CD4-positive, alpha-beta T cell treated with Interleukin-6 at 100 ng/mL for 8 hours (primary cell): ENCODE measurements around the gene UNKL.
"Not testable (repeated sequence)": the region's sequence is repeated elsewhere in the genome, so short reads cannot be mapped to it uniquely, and the experiment has no call there.

Experiments used
- DNase-seq: peaks from one replicate; pipeline ENCODE4 v3.0.0-alpha.2; 2020; ENCODE audit warnings: mixed read lengths, low spot score

The UNKL gene

DNA sequence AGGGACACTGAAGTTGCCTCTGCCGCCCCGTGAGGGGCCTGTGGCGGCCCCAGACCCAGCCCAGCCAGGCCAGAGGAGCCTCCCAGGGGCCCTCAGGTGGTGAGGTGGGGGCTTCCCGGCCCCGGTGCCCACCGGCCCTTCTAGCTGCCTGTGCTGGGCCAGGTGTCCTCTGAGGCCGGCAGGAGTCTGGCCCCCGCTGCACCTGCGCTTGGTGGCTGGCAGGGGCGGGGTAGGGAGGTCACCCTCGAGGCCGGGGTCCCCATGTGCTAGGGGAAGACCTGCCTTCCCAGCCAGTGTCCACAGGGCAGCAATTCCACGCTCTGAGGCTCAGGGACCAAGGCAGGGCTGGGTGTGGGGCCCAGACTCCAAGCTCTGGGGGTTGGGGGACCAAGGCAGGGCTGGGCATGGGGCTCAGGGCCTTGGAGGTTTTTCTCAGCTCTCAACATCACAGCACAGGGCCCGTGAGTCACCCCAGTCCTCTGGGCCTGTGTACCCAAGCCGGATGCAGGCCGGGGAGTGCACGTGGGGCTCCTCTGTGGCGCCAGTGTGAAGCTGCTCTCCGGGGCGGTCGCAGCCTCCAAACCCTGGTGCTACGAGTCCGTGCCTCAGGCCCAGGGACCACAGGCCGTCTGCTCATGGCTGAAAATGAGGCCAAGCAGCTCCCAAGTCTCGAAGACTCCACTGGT is 31.2 kb upstream of the UNKL start:
- DNase-seq = no peak

DNA sequence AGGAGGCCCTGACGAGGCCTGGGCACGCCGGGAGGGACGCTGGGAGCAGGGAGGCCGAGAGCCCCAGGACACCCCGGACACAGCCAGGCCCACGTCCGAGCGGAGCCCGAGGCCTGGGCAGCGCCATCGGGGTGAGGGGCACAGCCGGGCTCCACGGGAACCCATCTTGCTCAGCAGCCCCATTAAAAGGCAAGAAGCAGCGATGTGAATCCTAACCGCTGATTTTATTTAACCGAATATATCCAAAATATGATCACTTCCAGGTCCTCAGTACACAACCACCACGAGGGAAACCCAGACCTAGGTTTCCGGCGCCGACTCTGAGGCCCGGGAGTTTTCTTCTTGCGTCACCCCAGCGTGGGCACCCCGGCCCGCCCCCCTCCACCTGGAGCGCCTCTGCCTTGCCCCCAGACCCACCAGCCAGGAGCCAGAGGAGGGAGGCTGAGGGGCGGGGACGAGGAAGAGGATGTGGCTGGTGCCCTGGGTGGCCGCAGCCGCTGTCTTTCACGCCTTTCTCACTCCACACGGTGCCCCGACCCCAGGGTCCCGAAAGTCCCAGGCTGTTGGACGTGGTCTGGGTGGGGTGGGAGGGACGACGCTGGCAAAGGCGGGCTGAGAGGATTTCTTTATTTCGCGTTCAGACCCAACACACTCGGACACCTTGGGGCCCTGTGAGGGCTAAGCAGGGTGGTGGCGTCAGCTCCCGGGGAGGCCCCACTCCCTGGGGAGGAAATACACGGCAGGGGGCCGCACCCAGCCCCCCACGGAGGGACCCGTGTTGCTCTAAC is 30.4 kb upstream of the UNKL start:
- DNase-seq = no peak

DNA sequence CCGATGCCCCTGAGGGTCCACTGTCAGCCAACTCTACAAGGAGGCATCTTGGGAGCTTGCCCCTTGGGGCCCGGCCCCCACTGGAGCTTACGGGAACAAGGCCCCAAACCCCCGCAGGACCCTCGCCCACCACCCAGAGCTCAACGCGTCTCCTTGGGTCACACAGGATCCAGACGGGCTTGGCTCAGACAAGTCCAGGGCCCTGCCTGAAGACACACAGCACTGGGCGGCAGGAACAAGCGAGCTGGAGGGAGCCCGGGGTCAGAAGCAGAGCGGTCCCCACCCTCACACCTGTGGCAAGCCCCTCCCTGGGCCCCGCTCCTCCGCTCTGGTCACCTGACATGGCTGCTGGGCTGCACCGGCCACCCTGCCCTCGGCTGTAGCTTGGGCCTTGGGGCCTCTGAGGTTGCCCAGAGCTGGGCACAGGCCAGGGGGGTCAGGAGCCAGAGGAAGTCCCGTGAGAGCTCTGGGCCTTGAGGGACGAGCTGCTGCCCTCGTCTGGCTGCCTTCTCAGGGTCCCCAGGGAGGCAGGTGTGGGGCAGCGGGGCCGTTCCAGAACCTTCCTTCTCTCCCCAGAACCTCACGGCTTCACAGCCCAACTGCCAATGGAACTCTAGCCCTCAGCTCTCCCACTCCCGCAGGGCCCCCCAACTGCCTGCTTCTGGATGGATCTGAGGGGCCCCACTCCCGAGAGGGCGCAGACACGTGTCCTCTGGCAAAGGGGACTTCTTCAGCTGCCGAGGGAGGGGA is 29.7 kb upstream of the UNKL start, which contains the start of gene CCDC154:
TSS of gene CCDC154 (minus strand) at position 577 of the 750 bp plus-strand sequence. CDS start at position 343, 234 bp downstream.
- DNase-seq = no peak

DNA sequence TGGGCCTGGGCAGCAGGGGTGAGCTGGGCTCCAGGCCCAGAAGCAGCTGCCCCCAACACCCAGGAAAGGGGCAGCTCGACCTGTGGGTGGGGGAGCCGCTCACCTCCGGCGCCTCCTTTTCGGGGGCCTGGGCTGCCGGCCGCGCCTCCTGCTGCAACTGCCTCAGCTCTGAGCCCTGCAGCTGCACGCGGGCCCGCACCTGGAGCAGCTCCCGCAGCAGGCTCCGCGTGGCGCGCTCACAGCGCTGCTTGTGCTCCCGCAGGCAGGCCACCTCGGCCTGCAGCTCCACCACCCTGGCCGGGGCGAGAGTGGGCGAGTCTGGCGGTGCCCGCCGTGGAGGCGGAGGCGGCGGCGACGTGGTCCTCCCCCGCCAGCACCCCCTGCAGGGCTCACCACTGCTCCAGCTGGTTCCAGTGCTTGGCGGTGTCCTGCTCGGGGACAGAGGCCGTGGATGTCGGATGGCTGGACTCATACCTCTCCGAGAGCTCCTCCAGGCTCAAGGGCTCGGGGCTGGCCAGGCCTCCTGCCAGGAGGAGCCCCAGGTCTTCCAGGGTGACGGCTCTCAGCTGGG is 29.0 kb upstream of the UNKL start:
- DNase-seq = no peak

DNA sequence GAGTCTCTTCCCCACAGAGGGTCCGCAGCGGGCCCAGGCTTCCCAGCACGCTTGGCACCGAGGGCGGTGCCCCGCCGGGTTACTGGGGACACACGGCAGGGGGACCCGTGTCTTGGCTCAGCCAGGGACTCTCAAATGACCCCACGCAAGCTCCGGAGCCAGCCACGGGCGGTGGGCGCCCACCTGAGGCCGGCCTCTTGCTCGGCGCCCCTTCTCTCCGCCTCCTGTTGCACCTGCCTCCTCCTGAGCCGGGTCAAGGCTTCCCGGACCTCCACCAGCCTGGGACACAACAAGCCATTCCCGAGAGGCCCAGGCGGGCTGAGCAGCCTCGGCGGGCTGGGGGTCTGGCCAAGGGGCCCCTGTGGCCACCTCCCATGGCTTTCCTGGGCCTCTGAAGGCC is 28.2 kb upstream of the UNKL start:
- DNase-seq = no peak

DNA sequence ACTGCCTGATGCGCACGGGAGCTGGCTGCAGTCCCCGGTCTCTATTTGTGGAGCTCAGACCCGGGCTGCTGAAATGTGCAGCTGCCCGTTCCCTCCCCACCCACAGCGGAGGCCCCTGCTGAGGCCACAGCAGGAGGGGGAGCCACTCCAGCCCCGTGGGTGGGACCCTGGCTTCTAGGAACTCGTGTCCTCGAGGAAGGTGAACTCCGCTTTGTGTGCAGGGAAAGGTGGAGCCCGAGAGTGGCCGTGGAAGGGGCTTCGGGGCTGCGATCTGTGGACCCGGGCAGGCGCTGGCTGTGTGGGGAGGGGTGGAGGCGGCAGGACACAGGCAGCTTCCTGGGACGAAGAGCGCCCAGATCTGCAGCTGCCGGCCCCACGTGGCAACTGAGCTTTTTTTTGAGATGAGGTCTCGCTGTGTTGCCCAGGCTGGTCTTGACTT is 26.9 kb upstream of the UNKL start:
- DNase-seq = no peak

DNA sequence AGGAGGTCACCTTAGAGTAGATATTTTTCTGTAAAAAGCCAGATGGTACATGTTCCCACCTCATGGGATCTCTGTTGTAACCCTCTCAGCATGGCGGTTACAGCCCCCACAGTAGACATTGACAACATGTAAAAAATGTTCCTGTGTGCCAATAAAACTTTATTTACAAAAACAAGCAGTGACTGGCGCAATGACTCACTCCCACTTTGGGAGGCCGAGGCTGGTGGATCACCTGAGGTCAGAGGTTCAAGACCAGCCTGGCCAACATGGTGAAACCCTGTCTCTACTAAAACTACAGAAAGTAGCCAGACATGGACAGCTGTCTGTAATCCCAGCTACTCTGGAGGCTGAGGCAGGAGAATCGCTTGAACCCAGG is 25.2 kb upstream of the UNKL start:
- not testable (repeated sequence) for DNase-seq

DNA sequence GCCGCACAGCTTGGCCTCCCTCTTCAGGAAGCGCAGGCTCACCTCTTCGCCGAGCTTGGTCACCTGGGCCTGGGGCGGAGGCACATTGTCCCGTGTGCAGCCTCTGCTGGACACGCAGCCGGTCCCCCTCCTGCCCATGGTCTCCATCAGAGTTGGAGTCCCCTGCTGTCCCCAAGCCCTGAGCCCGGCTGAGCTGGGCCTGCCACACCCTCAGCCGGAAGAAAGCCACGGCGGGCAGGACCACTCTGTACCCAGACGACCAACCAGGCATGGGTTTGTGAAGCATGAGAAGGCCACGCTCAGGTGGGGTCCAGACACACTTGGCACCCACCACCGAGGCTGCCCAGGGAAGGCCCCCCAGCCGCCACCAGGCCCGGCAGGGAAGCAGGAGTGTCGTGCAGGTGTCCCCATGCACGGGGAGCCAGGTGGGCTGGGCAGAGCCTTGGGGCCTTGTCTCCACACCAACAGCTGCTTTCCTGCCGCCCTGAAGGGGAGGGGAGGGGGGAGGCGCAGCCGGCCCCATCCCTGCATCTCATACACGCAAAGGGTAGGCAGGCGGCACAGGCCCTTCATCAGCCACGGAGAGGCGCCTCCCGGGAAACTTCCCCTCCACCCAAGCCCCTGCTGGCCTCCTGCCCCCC is 24.7 kb upstream of the UNKL start:
- DNase-seq = no peak

DNA sequence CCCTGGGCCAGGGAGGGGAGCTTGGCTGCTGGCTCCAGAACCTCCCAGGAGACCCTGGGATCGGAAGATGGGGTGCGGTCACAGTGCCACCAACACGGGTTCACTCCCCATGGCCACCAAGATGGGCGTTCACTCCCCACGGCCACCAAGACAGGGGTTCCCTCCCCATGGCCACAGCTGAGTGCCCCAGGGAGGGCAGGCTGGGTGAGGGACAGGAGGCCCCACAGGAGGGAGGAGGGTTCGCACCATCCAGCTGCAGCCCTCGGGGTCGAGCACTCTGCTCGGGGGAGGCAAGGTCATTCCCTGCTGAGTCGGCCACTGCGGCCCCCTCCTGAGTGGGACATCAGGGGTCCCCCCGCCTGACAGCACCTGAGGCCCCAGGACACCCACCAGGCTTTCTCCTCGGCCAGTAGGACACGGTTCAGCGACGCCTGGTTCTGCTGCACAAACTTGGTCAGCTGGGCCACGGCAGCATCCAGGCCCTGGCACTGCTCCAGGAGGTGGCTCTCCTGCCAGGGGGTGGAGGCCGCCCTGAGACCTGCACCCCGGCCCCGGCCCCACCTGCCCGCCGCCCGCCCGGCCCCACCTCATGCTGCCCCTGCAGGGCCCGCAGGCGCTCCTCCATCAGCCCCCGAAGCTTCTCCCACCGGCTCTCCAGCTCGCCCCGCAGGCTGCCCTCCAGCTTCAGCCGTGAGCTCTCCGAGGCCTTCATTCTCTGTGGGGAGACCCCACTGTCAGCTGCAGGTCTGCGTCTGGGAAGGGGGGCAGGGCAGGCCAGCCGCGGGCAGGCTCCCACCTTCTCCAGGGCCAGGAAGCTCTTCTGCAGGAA is 23.9 kb upstream of the UNKL start:
- DNase-seq = no peak

DNA sequence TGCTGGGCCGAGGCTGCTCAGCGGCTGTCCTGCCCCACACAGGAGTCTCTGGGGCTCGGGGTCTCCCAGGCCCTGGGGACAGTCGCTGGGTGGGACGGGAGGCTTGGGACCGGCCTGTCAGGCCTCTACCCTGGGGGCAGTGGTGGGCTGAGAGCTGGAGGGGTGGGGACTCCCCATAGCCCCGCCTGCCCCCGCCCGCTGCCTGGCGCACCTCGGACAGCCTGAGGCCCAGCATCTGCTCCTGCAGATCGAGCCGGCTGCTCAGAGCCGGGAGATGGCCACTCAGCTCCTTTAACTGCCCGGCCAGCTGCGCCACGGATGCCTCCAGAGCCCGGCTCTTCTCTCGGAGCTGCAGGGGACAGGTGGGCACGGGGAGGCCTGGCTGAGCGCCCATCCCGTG is 23.1 kb upstream of the UNKL start:
- DNase-seq = no peak

DNA sequence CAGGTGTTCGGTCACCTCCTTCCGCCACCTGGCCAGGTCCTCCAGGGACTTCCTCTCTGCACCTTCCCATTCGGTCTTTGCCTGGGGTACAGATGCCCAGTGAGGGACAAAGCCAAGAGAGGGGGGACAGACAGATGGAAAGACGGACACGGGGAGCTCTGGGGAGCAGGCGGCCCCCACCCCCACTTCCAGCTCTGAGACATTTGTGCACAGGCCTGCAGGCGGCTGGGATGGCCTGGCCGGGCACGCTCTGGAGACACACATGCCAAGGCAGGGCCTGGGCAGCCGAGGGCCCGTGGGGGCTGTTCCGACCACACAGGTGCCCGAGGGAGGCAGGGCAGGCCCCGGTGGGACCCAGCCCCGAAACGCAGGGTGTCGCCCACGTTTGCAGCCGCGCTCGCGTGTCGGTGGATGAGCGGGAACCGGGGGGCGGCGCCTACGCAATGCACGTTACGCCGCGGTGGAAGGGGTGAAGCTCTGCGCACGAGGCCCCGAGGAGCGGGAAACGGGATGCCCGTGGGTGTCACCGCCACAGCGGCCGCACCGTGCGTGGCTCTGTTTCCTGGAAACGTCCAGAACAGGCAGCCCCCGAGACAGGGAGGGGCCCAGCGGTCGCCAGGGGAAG is 22.3 kb upstream of the UNKL start:
- no peak for DNase-seq

DNA sequence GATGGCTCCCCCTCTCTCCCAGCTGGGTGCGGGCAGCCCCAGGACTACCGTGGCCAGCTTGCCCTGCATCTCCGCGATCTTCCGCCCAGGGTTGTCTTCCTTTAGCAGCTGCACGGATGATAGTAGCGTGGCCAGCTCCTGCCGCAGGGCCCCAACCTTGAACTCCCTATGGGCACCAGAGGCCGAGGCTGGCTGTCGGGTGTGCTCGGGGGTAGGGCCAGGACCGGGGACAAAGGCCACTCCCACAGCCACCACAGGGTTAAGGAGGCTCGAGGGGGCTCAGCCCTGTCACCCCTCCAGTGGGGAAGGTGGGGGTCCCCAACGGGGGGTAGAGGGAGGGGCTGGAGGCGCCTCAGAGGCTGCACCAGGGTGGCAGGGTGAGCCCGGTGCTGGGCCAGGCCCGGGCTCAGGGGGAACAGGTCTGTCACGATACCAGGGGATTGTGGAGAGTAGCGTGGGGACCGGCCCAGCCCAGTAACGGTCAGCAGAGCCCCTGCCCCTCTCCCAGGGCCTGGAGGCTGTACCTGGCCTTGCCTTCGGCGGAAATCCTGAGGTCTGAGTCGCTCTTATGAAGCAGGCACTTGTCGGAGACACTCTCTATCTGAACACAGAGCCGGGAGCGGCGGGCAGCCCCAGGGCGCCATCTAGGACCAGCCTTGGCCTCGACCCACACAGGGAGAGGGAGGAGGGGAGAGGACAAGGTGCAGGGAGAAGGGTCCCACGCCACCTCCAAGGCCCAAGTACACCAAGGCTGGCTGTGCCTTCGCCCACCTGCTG is 21.6 kb upstream of the UNKL start:
- no peak for DNase-seq

DNA sequence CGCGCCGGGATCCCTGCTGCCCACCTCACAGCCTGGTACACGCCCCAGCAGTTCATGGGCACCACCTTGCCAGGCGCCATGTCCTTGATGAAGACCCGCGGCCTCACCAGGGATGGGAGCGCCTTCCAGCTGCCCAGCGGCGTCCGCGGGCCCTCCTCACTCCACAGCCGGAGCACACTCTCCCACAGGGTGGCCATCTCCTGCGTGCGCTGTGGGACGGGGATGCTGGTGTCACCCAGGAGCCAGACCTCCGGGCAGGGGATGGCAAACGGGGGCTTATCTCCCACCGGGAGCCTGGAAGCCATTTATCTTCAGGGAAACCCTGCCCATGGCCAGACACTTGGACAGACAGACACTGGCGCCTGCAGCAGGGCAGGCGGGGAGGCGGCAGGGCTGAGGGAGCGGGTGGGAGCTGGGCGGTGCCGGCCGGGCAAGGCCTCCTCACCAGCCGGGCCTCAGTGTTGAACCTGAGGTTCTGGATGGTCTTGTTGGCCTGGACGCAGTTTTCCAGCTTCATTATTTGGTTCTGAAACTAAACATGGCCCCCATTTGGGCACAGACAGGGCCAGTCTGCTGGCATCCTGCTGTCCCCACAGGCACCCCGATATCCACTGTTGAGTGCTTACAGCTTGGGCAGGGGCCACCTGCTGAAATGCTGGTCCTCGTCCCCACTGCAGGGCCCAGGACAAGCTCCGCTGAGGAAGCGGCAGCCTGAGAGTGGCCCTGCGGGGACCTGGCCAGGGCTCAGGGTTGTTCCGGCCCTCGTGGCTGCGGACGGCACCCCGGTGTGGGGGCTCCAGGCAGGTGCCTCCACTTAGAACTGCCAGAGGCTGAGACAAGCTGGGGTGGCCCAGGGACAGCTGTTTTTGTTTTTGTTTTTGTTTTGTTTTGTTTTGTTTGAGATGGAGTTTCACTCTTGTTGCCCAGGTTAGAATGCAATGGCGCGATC is 20.4 kb upstream of the UNKL start:
- no peak for DNase-seq

DNA sequence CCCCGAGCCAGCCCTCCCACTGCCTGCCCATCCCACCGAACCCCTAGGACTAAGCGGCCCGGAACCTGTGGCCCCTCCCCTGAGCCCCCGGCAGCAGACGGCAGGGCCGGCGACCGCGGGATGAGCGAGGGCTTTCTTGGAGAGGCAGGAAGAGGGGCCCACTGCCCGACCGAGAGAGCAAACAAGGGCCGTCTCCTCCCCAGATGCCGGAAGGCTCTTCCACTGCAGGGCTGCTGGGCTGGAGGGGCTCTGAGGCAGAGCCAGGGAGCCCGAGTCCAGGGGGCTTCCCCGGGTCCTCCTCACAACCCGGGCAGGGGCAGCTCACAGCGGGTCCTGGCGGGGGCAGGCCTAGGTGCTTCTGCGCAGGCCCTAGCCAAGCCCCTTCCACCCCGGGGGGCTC is 19.3 kb upstream of the UNKL start:
- no peak for DNase-seq

DNA sequence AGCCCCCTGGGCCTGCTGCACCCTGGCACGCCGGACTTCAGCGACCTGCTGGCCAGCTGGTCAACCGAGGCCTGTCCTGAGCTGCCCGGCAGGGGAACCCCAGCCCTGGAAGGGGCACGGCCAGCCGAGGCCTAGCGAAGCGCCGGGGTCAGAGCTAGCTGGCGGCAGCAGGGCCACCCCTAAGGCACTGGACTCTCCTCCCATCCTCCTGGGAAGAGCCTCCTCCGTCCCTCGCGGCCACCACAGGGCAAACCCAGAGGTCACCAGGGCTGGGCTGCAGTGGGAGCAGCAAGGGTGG is 18.7 kb upstream of the UNKL start:
- DNase-seq = no peak

DNA sequence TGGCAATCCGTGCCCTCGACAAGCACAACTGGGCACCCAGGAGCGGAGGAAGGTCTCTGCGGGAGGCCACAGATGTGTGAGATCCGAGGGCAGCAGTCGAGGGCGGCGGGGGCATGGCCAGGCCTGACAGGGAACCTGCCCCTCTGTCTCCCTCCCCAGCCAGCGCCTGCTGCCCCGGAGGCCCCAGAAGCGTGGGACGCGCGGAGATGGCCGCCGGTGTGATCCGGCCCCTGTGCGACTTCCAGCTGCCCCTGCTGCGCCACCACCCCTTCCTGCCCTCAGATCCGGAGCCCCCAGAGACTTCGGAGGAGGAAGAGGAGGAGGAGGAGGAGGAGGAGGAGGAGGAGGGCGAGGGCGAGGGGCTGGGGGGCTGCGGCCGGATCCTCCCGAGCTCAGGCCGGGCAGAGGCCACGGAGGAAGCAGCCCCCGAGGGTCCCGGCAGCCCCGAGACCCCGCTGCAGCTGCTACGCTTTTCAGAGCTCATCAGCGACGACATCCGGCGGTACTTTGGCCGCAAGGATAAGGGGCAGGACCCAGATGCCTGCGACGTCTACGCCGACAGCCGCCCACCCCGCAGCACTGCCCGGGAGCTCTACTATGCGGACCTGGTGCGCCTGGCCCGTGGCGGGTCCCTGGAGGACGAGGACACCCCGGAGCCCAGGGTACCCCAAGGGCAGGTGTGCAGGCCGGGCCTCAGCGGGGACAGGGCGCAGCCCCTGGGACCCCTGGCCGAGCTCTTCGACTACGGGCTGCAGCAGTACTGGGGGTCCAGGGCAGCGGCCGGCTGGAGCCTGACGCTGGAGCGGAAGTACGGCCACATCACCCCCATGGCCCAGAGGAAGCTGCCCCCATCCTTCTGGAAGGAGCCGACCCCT is 18.1 kb upstream of the UNKL start:
- DNase-seq = no peak

DNA sequence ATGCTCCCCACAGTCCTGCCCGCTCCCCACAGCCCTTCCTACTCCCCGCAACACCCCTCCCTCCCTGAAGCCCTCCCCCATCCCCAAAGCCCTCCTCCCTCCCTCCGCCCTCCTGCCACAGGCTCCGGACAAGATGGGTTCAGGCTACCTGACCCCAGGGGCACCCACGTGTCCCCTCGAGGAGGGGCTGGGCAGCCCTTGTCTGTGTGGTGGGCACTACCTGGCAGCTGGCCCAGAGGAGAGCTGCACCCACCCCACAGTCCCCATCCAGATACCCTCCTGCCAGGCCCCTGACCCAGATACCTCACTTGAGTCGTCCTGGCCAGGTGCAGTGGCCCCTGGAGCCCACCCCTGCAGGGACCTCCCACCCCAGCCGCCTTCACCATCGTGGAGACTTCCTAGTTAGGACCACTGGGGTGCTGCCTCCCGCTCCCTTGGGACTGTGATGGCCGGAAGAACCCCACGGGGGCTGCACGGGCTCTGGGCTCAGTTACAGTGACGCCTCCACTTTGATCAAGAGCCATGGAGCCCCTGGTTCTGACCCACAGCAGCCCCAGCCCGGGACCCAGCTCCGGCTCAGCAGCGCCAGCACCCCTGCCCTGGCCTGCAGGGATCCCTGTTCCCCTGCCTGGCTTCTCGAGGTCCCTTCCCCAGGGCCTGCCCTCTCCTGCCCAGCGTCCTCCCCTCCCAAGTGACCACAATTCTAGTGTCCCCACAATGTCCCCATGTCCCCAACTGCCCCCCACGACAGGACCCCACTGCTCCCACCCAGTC is 17.2 kb upstream of the UNKL start:
- no peak for DNase-seq
